HG02798 (cell line): ENCODE measurements around the gene CCM2.

Experiments used
- ATAC-seq: cut with Tn5 transposase; IDR thresholded peaks from one replicate; pipeline ENCODE4 v1.9.1; 2021; ENCODE audit warnings: mild to moderate bottlenecking; ENCODE audit not compliant: unreplicated experiment, poor library complexity

The CCM2 gene

GRCh38 chr7:45000093-45001032 is at the start of gene CCM2:
CCM2 (plus strand) TSS chr7:45000201; CDS start chr7:45000334, 133 bp downstream.
- peak; percentile 1 for ATAC-seq

DNA sequence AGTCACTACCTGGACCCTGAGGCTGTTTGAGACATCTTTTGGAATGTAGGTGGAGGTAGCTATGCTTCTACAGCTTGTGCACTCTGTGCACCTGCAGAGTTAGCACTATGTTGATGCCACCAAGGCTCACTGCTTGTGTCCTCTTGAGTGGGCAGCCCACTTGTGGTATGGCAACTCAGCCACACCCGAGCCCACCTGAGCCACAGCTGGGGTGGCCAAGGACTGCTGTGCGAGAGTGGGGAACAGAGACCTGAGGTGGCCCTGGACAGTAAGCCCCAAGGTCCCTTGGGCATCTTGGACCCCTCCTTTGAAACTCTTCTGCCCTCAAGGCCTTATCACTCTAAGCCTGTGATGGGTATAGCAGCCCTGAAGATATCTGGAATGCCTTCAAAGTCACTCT is 46.8 kb upstream of the CCM2 start:
- no peak for ATAC-seq

DNA sequence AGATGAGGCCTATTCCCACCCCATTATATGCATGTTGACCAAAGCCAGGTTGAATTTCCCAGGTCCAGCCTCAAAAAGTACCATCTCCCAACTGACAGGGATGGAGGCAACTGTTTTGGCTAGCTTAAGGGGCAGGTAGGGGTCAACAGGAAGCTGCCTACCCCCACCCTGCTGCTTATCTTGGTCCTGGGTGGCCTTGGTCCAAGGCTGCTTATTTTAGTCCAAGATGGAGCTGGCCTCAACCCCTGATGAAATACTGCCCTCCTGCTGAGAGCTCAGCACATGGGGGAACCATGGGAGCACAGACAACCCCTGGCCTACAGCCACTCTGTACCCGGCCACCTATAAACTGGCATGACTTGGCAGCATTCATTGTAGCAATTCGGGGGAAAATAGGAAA is 44.3 kb upstream of the CCM2 start:
- ATAC-seq = no peak

- no peak for ATAC-seq
Measured at GRCh38 chr7:44956157-44956766, 43.7 kb upstream of the CCM2 start.

GRCh38 chr7:44958645-44959344 is 41.2 kb upstream of the CCM2 start:
- ATAC-seq = no peak

DNA sequence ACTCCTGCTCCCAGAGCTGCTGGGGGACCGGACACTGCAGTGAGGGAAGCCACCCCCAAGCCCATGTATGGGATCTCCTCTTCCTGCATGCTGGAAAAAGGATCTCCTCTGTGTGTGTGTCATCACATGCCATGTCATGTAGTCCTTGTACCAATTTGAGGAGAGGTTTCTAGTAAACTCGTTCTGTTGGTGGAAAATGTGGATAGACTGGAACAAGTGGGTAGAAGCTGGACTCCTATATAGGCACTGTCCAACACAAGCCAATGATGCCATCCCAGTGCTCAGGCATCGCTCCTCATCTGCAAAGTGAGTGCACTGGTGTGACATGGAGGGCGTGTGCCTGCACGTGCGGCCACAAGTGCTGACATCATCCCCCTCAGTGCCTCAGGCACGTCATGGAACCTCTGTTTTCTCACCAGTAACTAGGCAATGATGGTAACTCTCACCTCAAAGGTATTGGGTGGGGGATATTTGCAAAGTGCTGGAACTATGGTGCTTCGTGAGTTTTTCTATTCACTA is 40.5 kb upstream of the CCM2 start:
- ATAC-seq = no peak

- ATAC-seq = no peak
Measured at GRCh38 chr7:44960011-44960580, 39.9 kb upstream of the CCM2 start.

DNA sequence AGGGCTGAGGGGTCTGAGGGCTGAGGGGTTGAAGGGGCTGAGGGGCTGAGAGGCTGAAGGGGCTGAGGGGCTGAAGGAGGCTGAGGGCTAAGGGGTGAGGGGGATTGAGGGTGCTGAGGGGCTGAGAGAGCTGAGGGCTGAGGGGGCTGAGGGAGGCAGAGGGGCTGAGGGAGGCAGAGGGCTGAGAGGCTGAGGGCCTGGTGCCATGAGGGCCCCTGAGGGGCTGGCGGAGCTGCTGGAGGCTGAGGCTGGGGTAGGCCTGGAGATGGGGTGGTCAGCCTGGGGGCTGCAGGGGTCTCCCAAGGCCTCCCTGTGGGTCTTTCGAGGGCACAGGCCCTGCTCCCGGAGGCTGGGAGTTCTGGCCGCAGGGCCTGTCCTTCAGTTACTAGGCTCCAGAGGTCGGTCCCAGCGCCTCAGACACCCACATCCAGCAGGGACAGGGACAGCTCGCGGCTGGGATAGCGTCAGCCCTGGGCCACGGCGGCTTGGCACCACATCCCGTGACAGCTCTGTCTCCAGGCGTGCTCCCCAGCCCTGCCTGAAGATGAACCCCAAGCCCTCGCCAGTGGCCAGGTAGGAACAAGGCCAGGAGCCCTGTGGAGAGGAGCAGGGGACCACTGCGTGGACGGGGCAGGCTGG is 38.0 kb upstream of the CCM2 start:
- no peak for ATAC-seq

DNA sequence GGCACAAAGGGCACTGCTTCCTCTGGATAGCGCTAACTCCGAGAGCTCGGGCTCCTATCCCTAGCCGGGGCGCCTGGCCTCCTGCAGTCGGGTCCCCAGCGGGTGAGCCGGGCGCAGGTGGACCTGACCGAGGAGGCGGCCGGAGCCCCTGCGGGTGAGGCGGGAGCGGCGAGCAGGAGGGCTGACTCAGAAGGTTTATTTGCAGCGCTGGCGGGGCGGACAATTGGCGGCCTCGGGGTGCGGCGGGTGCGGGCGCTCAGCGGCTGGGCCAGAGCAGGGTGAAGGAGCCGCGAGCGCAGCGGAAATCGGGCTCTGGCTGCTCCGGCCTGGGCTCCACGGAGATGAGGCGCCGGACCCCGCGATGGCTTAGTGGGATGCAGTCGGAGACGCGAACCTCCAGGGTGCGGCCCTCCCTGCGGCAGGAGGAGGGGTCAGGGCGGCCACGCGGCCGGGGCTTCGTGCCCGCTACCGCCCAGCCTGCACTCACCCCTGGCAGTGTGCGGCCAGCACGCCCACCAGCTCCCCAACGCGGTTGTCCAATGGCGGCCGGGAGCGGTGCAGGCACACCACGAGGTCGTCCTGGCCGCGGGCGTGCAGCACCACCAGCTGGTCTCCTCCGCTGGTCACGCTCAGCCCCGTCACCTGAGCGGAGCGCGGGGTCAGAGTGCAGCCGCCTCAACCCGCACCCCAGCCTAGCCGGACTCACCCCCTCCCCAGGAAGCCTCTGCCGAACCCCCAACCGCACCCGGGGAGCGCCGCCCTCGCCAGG is 37.3 kb upstream of the CCM2 start:
- ATAC-seq = no peak

DNA sequence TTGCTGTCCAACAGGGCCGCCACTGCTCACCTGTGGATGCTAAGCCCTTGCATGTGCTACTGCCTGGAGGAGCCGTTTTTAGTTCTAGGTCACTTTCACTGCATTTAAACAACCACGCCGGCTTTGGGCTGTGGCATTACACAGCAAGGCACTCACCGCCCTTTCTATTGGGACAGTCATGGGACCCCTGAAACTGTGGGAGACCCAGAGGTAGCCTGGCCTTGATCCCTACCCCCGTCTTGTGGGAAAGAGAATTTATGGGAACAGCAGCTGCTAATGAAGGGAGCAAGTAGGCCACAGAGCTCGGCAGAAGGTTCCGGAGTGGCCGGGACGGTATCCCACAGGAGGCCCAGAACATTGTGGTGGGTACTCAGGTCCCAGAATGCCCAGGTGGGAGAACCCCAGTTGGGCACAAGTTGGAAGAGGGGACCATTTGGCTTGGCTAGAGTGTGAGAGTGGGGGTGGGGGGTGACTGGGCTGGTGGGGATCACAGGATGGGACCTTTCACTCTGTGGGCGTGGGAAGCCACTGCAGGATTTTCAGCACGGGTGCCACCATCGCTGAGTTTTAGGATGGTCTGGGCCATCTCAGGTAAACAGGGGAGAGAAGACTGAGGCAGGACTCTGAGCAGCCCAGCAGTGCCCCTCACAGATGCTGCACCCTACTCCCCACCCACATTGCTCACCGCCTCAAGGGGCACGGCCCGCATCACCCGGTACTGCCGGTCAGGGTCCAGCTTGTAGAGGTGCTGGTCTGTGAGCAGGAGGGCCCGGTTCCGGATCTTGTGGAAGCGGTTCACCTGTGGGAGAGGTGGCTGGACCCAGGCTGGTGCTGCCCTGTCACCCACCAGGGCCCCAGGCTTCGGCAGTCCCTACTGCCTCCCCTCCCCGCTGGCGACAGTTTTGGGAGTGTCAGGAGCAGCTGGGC is 36.4 kb upstream of the CCM2 start:
- ATAC-seq = no peak

DNA sequence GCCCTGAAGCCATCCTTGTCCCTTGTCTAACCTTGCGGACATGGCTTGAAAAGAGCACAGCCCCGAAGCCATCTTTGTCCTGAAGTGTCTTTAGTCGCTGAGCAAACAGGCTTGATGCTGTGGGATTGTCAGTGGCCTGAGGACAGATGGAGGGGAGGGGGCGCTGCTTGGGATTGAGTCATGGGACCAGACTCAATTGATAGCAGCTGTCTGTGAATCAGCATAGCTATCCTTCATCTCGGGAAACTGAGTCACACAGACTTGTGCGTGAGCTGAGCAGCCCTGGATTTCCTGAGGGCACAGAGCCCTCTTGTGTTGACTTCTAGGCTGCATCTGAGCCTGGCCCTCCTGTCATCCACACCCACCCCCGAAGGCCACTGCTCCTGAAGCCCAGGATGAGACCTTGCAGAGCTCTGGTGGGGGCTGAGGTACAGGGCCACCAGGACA is 35.6 kb upstream of the CCM2 start:
- no peak for ATAC-seq

DNA sequence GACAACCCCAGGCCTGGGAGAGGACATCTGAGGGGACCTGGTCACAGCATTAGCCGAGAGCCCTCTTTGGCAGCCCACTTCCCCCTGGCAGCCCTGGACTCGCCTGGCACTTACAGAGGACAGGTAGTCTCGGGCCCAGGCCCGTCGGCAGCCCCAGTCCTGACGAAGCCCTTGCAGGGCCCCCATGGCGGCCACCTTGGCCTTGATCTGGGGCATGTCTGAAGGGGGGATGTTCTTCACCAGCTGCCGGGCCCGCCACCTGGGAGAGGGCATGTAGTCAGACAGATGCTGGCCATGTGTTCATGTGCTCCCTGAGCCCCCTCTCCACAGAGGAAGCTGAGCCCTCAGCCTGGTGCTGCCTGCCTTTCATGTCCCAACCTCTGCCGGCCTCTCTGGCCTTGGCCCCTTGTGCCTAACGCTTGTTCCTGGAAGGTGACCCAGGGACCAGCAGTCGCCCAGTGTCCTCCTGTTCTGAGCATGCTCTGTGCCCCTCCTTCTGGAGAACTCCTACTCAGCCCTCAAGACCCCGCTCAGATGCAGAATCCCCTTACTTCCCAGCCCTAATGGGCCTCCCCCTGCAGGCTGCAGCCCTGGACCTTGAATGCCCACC is 35.1 kb upstream of the CCM2 start:
- ATAC-seq = no peak

DNA sequence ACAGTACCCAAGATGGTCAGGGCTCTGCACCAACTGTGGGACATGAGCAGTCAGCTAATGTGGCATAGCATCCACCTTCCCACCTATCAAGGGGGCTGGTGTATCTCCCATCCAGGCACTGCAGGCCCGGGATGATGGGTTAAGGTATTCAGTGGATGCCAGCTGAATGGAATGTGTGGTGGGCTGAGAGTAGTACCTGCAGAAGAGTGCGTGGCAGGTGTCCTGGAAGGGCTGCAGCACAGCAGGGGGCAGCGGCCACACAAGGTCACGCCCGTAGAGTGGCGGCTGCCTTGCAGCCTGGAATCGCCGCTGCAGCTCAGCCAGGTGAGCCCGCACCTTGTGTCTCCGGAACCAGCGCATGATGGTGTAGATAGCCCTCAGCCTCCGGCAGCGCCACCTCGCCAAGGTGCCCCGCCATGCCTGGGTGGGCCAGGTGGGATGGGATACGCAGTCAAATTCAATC is 34.5 kb upstream of the CCM2 start:
- ATAC-seq = no peak

- no peak for ATAC-seq
Measured at GRCh38 chr7:44965937-44966730, 33.9 kb upstream of the CCM2 start.

GRCh38 chr7:44966731-44967538 is 33.1 kb upstream of the CCM2 start:
- no peak for ATAC-seq
